ENCODE results near the gene NCAM2.

The NCAM2 gene

DNA sequence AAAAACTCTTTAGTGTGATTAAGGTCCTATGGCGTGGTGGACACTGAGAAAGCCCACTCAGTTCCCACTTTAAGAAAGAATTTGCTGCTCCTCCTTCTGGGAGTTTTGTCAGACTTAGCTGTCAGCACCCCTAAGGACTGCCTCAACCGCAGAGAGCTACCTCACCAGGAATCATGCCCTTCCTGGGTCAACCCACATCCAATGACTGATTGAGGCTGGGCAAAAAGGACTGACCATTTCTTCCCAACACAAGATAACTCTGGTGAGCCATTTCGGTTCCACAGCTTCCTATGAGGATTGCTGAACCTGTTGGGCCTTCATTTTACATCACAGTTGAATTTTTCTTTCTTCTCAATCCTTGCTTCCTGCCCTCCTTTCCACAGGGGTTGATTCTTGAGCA is 197.9 kb downstream of the NCAM2 start:
- TF ChIP-seq, protein P1, sequence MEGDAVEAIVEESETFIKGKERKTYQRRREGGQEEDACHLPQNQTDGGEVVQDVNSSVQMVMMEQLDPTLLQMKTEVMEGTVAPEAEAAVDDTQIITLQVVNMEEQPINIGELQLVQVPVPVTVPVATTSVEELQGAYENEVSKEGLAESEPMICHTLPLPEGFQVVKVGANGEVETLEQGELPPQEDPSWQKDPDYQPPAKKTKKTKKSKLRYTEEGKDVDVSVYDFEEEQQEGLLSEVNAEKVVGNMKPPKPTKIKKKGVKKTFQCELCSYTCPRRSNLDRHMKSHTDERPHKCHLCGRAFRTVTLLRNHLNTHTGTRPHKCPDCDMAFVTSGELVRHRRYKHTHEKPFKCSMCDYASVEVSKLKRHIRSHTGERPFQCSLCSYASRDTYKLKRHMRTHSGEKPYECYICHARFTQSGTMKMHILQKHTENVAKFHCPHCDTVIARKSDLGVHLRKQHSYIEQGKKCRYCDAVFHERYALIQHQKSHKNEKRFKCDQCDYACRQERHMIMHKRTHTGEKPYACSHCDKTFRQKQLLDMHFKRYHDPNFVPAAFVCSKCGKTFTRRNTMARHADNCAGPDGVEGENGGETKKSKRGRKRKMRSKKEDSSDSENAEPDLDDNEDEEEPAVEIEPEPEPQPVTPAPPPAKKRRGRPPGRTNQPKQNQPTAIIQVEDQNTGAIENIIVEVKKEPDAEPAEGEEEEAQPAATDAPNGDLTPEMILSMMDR (IDR thresholded peaks at IDR 0.05; ENCODE audit: insufficient read depth, low read length), result no peak
- Histone ChIP-seq H3K27me3 (ENCODE audit: insufficient read depth, poor library complexity, severe bottlenecking) (no peaks in the 10 kb centered on the region), H3K27ac (replicated peaks) (no peak overlapping the region), H3K4me3 (replicated peaks; ENCODE audit: insufficient read depth, low read length) (no peak overlapping the region)
- DNase-seq (ENCODE audit: low read depth in 1 of 2, low spot score in 1 of 2), result no peak

DNA sequence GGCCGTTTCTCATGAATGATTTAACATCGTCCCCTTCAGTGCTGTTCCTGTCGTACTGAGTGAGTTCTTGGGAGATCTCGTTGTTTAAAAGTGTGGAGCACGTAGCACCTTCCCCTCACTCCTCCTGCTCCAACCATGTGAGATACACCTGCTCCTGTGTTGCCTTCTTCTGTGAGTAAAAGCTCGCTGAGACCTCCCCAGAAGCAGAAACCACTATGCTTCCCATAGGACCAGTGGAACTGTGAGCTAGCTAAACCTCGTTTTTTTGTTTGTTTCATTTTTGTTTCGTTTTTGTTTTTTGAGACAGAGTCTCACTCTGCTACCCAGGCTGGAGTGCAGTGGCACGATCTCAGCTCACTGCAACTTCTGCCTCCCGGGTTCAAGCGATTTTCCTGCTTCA is 198.6 kb downstream of the NCAM2 start:
- DNase-seq (ENCODE audit: low read depth in 1 of 2, low spot score in 1 of 2), result no peak
- no peak overlapping the region for H3K4me3 ChIP-seq (replicated peaks; ENCODE audit: insufficient read depth, low read length)
- TF ChIP-seq SPI1 (IDR thresholded peaks at IDR 0.05; ENCODE audit: borderline replicate concordance, low read depth) (no peak), REST (IDR thresholded peaks at IDR 0.05; ENCODE audit: insufficient replicate concordance, low read depth) (no peak), POLR2AphosphoS5 (IDR thresholded peaks at IDR 0.05; ENCODE audit: low read depth) (no peak), GABPA (IDR thresholded peaks at IDR 0.05; ENCODE audit: low read depth) (no peak)
- TF ChIP-seq, protein P1 (IDR thresholded peaks at IDR 0.05; ENCODE audit: insufficient read depth, low read length), result no peak
- no peaks in the 10 kb centered on the region for H3K27me3 ChIP-seq (ENCODE audit: insufficient read depth, poor library complexity, severe bottlenecking)
- H3K27ac ChIP-seq (replicated peaks), result no peak overlapping the region

- Histone ChIP-seq H3K4me3 (replicated peaks; ENCODE audit: insufficient read depth, low read length) (no peak overlapping the region), H3K27me3 (ENCODE audit: insufficient read depth, poor library complexity, severe bottlenecking) (no peaks in the 10 kb centered on the region), H3K27ac (replicated peaks) (no peak overlapping the region)
- DNase-seq (ENCODE audit: low read depth in 1 of 2, low spot score in 1 of 2), result no peak
- TF ChIP-seq GABPA (IDR thresholded peaks at IDR 0.05; ENCODE audit: low read depth), result no peak
- TF ChIP-seq POLR2AphosphoS5 (IDR thresholded peaks at IDR 0.05; ENCODE audit: low read depth), result no peak
- TF ChIP-seq SPI1 (IDR thresholded peaks at IDR 0.05; ENCODE audit: borderline replicate concordance, low read depth), result no peak
- TF ChIP-seq, protein P1 (IDR thresholded peaks at IDR 0.05; ENCODE audit: insufficient read depth, low read length), result no peak
- no peak for TF ChIP-seq REST (IDR thresholded peaks at IDR 0.05; ENCODE audit: insufficient replicate concordance, low read depth)
Observed at GRCh38 chr21:21199342-21200102, 201.3 kb downstream of the NCAM2 start.

Data from HL-60 (cell line).